Embryonic facial prominence (tissue), 1 donor: ENCODE results near the gene LGR6.
A peak's percentile ranks its signal among the peaks of the same experiment; 100 is the strongest.
"Not testable (repeated sequence)": the region's sequence is repeated elsewhere in the genome, so short reads cannot be mapped to it uniquely, and the experiment has no call there.

ENCODE experiments used
- DNase-seq: peaks from one replicate; pipeline ENCODE4 v3.0.0-alpha.2; 2016; ENCODE audit errors: extremely low spot score

The LGR6 gene

DNA sequence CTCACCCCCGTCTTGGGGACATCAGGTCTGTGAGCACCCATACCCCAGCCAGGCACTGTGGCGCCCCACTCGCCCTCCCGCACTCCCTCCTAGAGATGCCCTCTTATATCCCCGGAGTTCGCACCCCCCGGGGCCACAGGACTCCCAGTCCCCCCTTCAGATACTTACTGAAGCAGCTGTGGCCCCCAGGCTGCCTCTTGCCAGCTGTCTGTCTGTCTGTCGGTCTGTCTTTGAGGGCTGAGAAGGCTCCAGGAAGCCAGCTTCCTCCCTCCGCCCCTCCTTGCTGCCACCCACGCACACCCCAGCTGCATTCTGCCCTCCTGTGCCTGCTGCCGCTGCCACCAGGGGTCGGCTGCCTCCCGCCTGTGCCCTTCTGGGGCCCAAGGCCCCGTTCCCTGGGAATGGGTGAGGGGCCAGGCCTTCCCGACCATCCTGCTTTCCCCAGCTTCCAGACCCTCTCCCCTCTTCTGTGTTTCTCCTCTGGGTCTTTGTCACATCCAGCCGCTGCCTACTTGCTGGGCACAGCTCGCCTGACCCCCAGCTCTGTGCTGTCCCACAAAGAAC lies 33.1 kb upstream of the LGR6 start, which contains the start of gene PTPN7:
TSS of gene PTPN7 (minus strand) at position 226 of the 564 bp plus-strand sequence. CDS start 1,200 bp downstream, outside the sequence.
- no peak for DNase-seq

DNA sequence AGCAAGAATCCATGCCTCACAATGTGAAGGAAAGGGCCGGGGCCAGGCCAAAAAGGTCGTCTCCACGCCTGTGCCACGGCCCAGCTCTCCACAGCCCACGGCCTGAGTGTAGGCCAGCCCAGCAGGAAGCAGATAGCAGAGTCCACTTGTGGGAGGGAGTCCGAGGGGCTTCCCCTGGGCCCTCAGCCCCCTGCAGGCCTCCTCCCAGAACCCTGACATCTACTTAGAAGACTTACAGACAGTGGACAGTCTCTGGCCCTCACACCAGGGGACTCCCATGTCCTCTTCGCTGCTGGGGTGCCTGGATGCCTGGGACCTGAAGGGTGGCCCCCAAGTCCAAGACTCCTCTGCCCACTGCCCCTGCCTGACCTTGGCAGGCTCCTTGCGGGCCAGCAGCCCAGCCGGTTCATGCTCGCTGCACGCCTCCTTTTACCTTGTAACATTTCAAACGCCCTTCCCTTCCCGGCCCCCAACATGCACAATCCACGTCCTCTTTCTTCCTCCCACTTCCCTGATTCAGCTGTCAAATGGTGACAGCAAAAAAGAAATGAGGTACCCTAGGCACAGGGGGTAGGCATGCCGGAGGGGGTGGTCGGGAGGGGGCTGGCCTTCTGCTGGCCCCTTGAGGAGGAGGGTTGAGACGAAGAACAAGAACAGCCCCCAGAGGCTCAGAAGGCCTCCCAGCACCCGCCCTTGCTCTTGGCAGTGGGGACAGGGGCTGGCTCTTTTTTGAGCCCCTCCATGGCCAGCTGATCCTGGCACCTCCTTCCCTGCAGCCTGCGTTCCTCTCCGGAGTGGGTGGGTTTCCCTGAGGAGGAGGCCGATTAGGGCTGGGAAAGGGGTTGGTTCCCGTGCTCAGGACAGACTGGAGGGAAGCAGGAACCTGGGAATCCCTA lies 32.2 kb upstream of the LGR6 start:
- DNase-seq = no peak

DNA sequence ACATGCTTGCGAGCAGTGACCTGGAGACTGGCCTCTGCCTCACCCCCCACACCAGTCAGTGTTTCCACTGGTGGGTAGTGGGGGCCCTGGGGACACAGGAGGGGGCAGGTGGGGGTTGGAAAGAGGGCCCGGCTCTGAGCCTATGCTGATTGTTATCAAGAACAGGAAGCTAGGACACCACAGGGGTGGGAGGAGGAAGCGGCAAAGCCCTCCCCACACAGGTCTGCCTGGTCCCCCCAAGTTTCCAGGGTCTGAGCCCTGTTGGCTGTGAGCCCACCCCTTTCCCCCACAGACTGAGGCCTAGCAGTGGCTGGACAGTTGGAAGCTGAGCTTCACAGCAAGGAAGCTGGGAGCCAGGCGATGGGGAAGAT lies 31.6 kb upstream of the LGR6 start:
- no peak for DNase-seq

DNA sequence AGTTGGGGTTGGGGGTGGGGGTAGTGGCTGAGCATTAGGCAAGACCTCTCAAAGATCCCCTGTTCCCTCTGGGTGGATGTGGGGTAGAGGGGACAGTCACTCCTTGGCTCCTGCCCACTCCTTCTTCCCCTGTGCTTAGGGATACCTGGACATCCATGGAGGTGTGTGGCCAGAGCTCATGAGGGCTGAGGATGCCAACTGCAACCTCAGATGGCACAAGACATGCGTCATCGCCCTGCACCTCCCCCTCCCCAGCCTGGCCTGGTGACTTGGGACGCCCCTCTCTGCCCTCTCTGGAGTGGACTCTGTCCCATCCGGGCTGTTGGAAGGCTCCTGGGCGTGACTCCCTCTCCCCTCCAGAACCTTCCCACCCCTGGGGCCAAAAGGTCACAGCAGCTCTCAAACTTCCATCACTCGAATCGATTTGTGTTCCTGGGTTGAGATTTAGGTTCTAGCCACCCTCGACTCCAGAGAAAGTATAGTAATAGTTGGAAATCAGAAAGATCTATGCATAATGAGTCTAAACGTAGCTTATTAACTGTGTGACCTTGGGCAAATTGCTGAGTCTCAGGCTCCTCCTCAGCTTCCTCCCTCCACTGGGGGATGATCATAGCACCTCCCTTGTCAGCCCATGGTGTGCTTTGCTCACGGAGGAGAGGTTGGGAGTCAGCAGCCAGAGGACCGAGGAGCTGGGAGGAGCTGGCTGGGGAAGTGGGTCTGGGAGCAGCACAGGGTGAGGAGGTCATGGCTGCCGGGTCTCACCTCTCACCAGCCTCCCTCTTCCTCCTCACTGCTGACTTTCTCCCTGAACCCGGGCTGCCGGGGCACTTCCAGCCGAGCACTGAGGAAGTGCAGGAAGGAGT lies 30.9 kb upstream of the LGR6 start:
- no peak for DNase-seq

DNA sequence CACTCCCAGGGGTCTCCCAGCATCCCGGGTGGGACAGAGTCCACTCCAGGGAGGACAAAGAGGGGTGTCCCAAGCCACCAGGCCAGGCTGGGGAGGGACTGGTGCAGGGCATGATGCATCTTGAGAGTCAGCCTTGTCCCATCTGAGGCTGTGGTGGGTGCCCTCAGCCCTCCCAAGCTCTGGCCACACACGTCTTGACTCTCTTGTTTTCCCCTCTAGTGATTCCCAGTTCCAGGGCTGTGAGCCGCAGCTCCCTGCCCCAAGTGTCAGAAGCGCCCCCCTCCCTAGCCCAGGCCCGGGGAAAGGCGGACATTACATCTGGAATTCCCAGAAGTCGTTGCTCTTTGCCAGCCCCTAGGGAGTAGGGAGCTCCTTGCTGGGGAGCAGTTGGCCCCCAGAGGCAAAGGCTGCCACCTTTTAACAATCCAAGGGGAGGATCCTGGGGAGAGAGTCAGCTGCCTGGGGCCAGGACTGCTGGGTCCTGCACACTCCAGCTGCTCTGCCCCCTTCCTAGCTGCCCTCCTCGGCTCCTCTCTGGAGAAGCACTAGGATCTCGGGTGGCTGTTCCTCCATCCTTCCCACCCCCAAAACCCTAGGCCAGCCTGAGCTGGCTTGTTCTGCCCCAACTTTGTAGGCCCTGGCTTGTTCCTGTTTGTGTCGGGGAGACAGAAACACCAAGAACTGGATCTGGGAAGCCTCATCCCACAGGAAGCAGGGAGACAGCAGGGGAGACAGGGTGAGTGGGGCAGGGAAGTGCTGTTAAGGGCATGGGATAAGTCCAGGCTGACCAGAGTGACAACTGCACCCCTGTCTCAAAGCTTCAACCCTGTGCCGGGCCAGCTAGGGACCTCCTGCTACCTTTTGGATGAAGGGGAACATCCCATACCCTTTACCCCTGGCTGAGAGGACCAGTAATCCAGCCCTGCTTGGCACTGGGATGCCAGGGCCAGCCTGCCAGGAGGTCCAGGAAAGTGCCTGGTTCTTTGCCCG lies 30.0 kb upstream of the LGR6 start:
- no peak for DNase-seq

DNA sequence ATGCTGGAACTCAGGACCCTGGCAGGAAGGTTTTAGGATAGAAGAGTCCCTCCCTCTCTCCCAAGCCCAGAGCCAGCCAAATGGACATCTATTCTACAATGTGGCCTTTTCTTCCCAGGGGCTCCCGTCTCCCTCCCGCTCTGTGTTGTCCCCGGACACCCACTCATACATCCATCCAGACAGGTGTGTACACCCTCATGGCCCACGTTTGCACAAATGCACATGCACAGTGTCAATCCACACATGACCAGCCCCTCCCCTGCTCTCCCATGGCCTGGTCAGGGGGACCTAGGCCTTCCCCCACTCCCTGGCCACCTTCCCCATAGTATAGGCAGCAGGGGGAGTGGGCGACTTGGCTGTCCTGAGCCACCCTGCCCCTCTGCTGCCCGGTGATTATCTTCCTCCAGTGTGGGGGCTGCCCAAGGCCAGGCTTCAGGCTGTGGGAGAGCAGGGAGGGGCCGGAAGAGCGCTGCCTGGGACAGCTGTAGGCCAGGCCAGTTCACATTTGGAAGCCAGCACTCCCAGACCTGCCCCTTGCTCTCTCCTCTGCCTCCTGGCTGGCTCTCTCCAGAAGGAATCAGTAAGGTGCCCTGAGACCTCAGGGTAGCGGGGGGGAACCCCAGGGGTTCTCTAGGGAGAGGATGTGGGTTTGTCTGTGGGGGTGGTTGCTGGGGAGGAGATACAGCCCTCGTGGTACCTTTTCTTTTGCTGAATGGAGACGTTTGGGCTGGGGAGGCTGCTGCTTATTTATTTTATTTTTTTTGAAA lies 29.1 kb upstream of the LGR6 start:
- DNase-seq = no peak

DNA sequence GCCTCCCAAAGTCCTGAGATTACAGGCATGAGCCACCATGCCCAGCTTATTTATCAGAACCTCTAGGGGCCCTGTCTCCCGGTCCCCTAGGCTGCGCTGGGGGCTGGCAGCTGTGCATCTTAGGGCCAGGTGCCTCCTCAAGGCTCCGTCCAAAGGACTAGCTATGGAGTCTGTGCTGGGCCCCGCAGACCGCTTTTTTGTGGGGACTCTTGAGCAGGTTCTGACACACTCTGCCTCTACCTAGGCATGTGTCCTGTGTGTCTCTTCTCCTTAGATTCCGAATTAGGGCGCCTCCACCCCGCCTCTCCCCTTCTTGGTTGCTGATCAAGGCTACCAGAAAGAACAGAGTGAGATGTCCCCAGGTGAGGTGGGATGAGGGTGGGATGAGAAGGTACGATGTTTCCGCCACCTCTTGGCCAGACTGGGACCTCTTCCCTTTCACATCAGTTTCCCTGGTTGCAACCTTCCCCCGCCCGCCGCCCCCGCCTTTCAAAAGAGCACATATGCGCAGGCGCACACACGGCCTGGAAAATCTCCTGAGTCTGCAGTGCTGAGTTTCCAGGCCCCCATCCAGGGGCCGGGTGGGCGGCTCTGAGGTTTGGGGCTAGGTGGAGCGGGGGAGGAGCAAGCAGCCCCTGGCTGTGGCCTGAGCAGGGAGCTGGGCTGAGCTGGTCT lies 28.2 kb upstream of the LGR6 start:
- no peak for DNase-seq

DNA sequence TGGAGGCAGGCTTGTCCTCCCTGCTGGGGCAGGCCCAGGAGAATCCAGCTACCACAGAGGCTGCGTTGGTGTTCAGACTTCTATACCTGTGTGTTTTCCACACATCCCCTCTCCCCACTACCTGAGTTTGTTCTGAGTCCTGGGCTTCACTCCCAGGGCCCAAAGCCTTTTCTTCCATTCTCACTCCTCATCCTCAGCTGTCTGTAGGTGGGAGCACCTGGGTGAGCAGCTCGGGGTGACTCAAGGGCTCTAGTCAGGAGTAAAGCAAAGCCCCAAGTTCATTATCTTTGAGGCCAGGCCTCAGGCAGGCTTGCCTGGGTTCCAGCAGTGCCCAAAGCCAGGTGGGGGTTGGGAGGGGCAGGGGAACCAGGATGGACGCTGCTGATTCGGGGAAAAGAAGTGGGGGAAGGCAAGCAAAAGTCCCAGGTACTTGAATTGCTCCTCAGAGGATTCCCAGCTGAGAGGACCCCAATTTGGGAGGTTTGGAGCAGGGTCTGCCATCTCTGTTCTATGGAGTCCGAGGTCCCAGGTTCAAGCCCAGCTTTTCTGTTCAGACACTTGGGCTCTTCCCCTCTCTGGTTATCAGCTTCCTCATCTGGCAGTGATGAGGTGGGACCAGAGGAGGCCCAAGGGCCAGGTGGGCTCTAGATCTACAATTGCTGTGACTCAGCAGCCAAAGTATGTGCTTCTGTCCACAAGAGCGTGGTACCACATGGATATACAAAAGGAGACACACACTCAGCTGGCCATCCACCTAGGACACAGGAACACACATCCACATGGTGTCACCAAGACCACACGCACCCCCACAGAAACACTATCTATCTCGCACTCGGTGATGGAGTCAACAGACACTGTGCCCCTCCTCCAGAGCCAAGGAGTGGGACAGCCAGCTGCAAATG lies 27.4 kb upstream of the LGR6 start:
- no peak for DNase-seq

DNA sequence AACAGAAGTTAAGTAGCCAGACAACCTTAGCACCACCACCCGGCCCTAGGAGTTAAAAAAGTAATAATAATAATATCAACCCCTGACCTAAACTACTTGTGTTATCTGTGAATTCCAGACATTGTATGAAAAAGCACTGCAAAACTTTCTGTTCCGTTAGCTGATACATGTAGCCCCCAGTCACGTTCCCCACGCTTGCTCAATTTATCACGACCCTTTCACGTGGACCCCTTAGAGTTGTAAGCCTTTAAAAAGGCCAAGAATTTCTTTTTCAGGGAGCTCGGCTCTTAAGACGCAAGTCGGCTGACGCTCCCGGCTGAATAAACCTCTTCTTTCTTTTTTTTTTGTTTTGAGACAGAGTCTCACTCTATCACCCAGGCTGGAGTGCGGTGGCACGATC lies 26.5 kb upstream of the LGR6 start:
- DNase-seq = not testable (repeated sequence)

DNA sequence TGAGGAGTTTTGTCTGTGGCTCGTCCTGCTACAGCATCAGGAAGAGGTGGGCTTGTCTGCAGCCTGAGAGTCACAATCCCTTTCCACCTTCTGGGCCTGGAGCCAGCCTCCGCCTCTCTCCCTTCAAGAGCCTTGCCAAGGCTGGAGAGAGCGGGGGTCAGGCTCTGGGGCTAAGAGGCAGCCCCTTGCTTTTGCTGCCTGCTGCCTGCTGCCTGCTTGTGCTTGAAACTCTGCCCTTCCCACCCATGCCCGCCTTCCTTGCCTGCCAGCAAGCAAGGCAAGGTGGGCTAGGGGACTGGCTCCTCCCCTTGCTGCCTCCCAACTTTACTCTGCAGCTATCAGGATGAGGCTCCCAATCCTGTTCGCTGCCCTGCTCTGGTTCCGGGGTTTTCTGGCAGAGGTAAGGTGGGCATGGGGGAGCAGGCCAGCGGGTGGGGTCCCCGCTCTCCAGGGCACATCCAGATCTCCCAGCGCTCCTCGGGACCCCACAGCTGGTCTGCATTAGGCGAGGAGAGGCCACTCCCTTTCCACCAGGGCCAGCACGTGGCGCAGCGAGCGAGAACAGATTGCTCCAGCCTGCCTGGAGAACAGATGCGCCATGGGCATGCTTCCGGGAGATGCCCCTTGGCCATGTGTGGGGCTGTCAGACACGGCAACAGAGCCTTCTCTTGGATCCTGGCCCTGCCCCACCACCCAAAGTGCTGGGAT lies 25.7 kb upstream of the LGR6 start:
- peak; percentile 50 for DNase-seq

DNA sequence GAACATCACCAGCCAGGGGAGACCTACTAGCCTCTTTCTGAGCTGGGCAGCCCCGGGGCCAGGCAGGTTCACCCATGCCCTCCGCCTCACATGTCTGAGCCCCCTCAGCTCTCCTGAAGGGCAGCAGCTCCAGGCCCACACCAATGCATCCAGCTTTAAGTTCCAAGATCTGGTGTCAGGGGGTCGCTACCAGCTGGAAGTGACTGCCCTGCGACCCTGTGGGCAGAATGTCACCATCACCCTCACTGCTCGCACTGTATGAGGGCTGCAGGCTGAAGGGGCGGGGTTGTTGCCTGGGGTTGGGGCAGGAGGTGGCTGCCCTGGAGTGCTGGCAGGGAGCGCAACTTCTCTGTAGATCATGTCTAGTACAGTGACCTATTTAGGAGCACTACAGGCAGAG lies 24.7 kb upstream of the LGR6 start:
- no peak for DNase-seq

DNA sequence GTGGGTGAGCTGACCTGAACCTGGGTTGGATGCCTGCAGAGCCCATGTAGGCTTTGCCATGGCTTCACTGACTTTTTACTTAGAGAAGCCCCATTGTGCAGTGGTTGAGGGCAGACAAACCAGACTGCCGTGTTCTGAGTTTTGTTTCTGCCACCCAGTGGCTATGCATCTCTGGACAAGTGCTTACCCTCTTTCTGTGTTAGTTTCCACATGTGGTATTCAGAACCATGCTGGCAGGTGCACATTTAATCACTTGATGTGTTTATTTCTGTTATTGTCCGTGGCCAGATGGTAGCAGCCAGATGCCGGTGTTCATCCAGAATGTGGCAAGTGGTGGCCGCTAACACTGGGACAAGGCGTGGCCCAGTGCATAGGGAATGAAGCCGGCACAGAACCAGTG lies 22.9 kb upstream of the LGR6 start:
- DNase-seq = no peak

DNA sequence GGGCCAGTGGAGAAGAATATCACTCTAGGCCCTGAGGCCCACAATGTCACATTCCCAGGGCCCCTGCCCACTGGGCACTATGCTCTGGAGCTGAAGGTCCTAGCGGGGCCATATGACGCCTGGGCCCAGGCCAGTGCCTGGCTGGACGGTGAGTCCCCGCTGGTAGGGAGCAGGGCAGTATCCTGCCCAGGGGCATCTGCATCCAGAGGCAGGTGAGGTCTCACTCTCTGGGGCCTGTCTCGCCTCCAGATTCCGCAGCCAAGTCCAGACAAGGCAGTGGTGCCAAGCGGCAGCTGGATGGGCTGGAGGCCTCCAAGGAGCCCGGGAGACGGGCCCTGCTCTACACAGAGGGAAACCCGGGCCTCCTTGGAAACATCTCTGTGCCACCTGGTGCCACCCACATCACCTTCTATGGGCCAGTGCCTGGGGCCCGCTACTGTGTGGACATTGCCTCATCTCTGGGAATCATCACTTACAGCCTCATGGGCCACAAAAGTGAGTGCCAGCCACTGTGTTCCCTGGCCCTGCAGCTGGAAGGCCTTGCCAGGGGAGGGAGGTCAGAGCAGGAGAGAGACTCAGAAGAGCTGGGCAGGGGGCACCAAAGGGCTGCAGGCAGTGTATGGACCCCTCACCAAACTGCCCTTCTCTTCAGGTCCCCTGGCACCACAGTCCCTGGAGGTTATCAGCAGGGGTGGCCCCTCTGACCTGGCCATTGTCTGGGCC lies 22.1 kb upstream of the LGR6 start:
- no peak for DNase-seq

DNA sequence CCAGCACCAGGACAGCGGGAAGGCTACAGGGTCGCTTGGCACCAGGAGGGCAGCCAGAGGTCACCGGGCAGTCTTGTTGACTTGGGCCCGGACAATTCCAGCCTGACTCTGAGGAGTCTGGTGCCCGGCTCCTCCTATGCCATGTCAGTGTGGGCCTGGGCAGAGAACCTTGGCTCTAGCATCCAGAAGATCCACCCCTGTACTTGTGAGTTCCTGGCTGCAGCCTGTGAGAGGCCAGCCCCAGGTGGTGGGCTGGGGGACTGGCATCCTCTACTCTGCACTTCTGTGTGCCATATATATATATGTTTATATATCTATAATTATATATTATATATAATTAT lies 21.6 kb upstream of the LGR6 start:
- DNase-seq = no peak

DNA sequence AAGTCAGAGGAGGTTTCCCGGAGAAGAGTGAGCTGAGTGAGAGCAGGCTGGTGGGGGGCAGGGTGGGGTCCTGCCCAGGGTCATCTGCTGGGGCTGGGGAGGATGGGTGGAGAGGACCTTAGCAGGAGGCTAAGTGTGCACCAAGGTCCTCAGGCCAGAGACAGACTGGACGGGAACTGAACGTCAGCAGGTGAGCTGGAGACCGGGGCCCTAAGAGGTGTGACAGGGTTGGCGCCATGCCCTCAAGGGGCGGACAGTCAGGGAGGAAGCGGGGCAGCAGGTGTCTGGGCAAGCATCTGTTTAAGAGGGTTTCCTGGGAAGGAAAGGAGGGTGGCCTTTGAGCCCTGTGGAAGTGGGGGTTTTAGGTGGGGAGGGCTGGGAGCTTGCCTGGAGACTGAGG lies 19.6 kb upstream of the LGR6 start:
- no peak for DNase-seq

DNA sequence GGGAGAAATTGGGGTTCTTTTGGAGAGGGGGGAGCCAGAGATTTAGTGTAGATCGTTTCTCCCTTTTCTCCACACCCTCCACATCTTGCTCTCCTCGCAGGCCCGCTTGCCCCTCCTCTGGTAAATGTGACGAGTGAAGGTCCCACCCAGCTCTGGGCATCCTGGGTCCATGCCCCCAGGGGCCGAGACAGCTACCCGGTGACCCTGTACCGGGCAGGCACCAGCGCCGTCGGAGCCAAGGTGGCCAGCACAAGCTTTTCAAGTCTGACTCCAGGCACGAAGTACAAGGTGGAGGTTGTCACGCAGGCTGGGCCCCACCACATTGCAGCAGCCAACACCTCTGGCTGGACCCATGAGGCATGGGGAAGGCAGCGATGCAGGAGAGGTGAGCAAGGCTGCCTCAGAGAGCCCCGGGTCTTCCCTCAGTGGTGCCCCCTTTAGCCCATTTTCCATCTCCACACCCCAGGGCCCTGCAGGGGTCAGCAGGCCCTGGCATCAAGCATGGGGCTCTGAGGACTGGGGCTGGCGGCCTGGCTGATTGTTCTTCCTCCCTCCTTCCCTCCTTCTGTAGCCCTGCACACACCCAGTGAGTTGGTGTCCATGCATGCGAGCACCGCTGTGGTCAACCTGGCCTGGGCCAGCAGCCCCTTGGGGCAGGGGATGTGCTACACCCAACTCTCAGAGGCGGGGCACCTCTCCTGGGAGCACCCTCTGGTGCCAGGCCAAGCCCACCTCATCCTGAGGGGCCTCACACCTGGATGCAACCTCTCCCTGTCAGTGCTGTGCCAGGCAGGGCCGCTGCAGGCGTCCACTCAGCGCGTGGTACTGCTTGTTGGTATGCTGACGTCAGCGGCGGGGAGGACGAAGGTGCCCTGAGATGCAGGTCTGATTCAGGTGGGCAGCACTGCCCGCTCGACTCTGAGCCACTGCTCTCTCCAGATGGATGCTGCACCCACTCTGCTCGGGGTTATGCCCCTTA lies 16.4 kb upstream of the LGR6 start:
- no peak for DNase-seq
